Umbilical cord (tissue), 2 donors: ENCODE results near the gene GIPC3. TPM values are rescaled to one million over a fixed set of nuclear protein-coding genes. Genes with fewer than 3 reads are reported as not detected.

Experiments
- DNase-seq: peaks from one replicate; pipeline ENCODE4 v3.0.0-alpha.2; 2015; ENCODE audit warnings: low spot score
- total RNA-seq: library from RNA; depleted of rRNA; stranded (reverse); fragments of >200 nt; gene quantifications from one replicate; pipeline ENCODE4 v1.2.3, GENCODE V29; 2014; ENCODE audit warnings: low replicate concordance; ENCODE audit not compliant: insufficient read depth

GIPC3 gene
- total RNA-seq, 1 donor from 2014 or later, result 0.24 TPM

GRCh38 chr19:3636962-3637361, 51.7 kb downstream of the GIPC3 start:
- no peak for DNase-seq

- DNase-seq, result no peak
Measured at GRCh38 chr19:3637621-3638020, 52.3 kb downstream of the GIPC3 start.

- DNase-seq, result no peak
Measured at GRCh38 chr19:3638208-3639193, 53.2 kb downstream of the GIPC3 start.

GRCh38 chr19:3639479-3639878, 54.2 kb downstream of the GIPC3 start:
- DNase-seq, result no peak

GRCh38 chr19:3641515-3642269, 56.4 kb downstream of the GIPC3 start:
- DNase-seq, result no peak

- no peak for DNase-seq
Measured at GRCh38 chr19:3642296-3642695, 57.0 kb downstream of the GIPC3 start.

Other genes with a start within 250 kb of the GIPC3 start
- gene NFIC, start 218.9 kb upstream of the GIPC3 start, total RNA-seq, result 37.3 TPM
- gene SMIM24, start 105.0 kb upstream of the GIPC3 start, total RNA-seq, result not detected
- gene SMIM44, start 102.0 kb upstream of the GIPC3 start, total RNA-seq, result not detected
- 7.7 TPM for gene DOHH, start 84.8 kb upstream of the GIPC3 start, total RNA-seq
- gene FZR1, start 79.2 kb upstream of the GIPC3 start, total RNA-seq, result 27.7 TPM
- gene TEKTIP1, start 46.3 kb upstream of the GIPC3 start, total RNA-seq, result not detected
- gene MFSD12, start 27.9 kb upstream of the GIPC3 start, total RNA-seq, result 69.6 TPM
- gene HMG20B, start 12.5 kb upstream of the GIPC3 start, total RNA-seq, result 38.5 TPM
- 1.9 TPM for gene TBXA2R, start 21.4 kb downstream of the GIPC3 start, total RNA-seq
- 17.1 TPM for gene CACTIN, start 41.3 kb downstream of the GIPC3 start, total RNA-seq
- 25.0 TPM for gene PIP5K1C, start 115.0 kb downstream of the GIPC3 start, total RNA-seq
- gene TJP3, start 122.9 kb downstream of the GIPC3 start, total RNA-seq, result not detected
- 33.2 TPM for gene APBA3, start 176.2 kb downstream of the GIPC3 start, total RNA-seq
- gene MRPL54, start 177.2 kb downstream of the GIPC3 start, total RNA-seq, result 29.4 TPM
- gene RAX2, start 186.8 kb downstream of the GIPC3 start, total RNA-seq, result 0.96 TPM
- gene MATK, start 200.9 kb downstream of the GIPC3 start, total RNA-seq, result 0.96 TPM